ENCODE data around the gene ZEB1.

GRCh38 chr10:31343009-31343408 lies 24.0 kb downstream of the ZEB1 start:
- TF ChIP-seq NFYB (IDR thresholded peaks at IDR 0.05; ENCODE audit: insufficient read depth, low read depth, low read length): no peak
- no peak for TF ChIP-seq CTCF (IDR thresholded peaks at IDR 0.05 in 2 of 3, conservative IDR thresholded peaks at IDR 0.05 in 1 of 3; ENCODE audit: control insufficient read depth in 2 of 3, extremely low read depth in 1 of 3, insufficient read depth in 1 of 3, low read depth in 3 of 3, low read length in 3 of 3)
- TF ChIP-seq, protein P1, sequence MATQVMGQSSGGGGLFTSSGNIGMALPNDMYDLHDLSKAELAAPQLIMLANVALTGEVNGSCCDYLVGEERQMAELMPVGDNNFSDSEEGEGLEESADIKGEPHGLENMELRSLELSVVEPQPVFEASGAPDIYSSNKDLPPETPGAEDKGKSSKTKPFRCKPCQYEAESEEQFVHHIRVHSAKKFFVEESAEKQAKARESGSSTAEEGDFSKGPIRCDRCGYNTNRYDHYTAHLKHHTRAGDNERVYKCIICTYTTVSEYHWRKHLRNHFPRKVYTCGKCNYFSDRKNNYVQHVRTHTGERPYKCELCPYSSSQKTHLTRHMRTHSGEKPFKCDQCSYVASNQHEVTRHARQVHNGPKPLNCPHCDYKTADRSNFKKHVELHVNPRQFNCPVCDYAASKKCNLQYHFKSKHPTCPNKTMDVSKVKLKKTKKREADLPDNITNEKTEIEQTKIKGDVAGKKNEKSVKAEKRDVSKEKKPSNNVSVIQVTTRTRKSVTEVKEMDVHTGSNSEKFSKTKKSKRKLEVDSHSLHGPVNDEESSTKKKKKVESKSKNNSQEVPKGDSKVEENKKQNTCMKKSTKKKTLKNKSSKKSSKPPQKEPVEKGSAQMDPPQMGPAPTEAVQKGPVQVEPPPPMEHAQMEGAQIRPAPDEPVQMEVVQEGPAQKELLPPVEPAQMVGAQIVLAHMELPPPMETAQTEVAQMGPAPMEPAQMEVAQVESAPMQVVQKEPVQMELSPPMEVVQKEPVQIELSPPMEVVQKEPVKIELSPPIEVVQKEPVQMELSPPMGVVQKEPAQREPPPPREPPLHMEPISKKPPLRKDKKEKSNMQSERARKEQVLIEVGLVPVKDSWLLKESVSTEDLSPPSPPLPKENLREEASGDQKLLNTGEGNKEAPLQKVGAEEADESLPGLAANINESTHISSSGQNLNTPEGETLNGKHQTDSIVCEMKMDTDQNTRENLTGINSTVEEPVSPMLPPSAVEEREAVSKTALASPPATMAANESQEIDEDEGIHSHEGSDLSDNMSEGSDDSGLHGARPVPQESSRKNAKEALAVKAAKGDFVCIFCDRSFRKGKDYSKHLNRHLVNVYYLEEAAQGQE (IDR thresholded peaks at IDR 0.05; ENCODE audit: low read depth, low read length): no peak
- peak; percentile 49; the same call in 1 of the 2 replicates for TF ChIP-seq FOXM1 (IDR thresholded peaks at IDR 0.05; ENCODE audit: low read depth, low read length)
- no peak for TF ChIP-seq HDAC6 (IDR thresholded peaks at IDR 0.05; ENCODE audit: unreplicated experiment)
- TF ChIP-seq MYC (IDR thresholded peaks at IDR 0.05; ENCODE audit: insufficient read depth, insufficient read length, insufficient replicate concordance, low read length, severe bottlenecking): no peak
- TF ChIP-seq ATF3 (IDR thresholded peaks at IDR 0.05; ENCODE audit: borderline replicate concordance, extremely low read depth, low read depth, low read length): no peak
- TF ChIP-seq BHLHE40 (IDR thresholded peaks at IDR 0.05; ENCODE audit: borderline replicate concordance in 1 of 2, low read depth in 2 of 2, low read length in 1 of 2): no peak
- no peak for TF ChIP-seq POLR2AphosphoS2 (IDR thresholded peaks at IDR 0.05; ENCODE audit: low read depth, low read length)
- peak; percentile 85 for TF ChIP-seq NFIC (IDR thresholded peaks at IDR 0.05; ENCODE audit: low read depth, low read length)
- TF ChIP-seq YY1 (IDR thresholded peaks at IDR 0.05; ENCODE audit: low read depth, low read length): no peak
- TF ChIP-seq JUND (IDR thresholded peaks at IDR 0.05; ENCODE audit: low read depth, low read length): no peak
- TF ChIP-seq TARDBP (IDR thresholded peaks at IDR 0.05; ENCODE audit: borderline replicate concordance): no peak
- no peak for TF ChIP-seq TAF1 (IDR thresholded peaks at IDR 0.05; ENCODE audit: borderline replicate concordance, low read depth, low read length)
